Activated CD8-positive, alpha-beta T cell treated with anti-CD3 and anti-CD28 coated beads, Interleukin-2, amount 10 ng/mL, durations not matched to agents 7 days and 5 days (primary cell): Measurements from ENCODE around the gene SETD2. TPM values are rescaled to one million over a fixed set of nuclear protein-coding genes. Genes with fewer than 3 reads are reported as not detected.
A peak's percentile ranks its signal among the peaks of the same experiment; 100 is the strongest.
"Not testable (repeated sequence)": the region's sequence is repeated elsewhere in the genome, so short reads cannot be mapped to it uniquely, and the experiment has no call there.

Experiments used
- ATAC-seq: fragments of 150-1000 bp; cut with Tn5 transposase; one replicate; pipeline ENCODE4 v1.10.0; 2021; ENCODE audit warnings: moderate library complexity
- CTCF ChIA-PET: fragments of 350-600 bp; sonication (Branson Sonifier 250); formaldehyde crosslinking; loops from one replicate; lab custom pipeline; 2021; ENCODE audit warnings: antibody characterized with exemption; lab: Charles Lee
- POLR2A ChIA-PET: fragments of 350-600 bp; sonication (Branson Sonifier 250); formaldehyde crosslinking; loops from one replicate; lab custom pipeline; 2021; ENCODE audit warnings: antibody characterized with exemption; lab: Charles Lee
- DNase-seq: peaks from one replicate; pipeline ENCODE4 v3.0.0-alpha.2; 2020
- H3K27ac Mint-ChIP-seq: one replicate; pipeline ENCODE4 v1.8.0; 2021; ENCODE audit warnings: mild to moderate bottlenecking, mixed read lengths
- H3K27me3 Mint-ChIP-seq: one replicate; pipeline ENCODE4 v1.8.0; 2021; ENCODE audit warnings: low read depth, mixed read lengths
- H3K36me3 Mint-ChIP-seq: one replicate; pipeline ENCODE4 v1.8.0; 2021; ENCODE audit warnings: low read depth, mixed read lengths
- H3K4me1 Mint-ChIP-seq: one replicate; pipeline ENCODE4 v1.8.0; 2021; ENCODE audit warnings: low read depth, mixed read lengths
- H3K4me3 Mint-ChIP-seq: one replicate; pipeline ENCODE4 v1.8.0; 2021; ENCODE audit warnings: mild to moderate bottlenecking, mixed read lengths
- H3K9me3 Mint-ChIP-seq: one replicate; pipeline ENCODE4 v1.8.0; 2022; ENCODE audit warnings: mixed read lengths; ENCODE audit not compliant: insufficient read depth
- total RNA-seq, 2 experiments: library from RNA; stranded (reverse); gene quantifications; one replicate each; pipeline ENCODE4 v1.2.3, GENCODE V29; 2021

The SETD2 gene, protein sequence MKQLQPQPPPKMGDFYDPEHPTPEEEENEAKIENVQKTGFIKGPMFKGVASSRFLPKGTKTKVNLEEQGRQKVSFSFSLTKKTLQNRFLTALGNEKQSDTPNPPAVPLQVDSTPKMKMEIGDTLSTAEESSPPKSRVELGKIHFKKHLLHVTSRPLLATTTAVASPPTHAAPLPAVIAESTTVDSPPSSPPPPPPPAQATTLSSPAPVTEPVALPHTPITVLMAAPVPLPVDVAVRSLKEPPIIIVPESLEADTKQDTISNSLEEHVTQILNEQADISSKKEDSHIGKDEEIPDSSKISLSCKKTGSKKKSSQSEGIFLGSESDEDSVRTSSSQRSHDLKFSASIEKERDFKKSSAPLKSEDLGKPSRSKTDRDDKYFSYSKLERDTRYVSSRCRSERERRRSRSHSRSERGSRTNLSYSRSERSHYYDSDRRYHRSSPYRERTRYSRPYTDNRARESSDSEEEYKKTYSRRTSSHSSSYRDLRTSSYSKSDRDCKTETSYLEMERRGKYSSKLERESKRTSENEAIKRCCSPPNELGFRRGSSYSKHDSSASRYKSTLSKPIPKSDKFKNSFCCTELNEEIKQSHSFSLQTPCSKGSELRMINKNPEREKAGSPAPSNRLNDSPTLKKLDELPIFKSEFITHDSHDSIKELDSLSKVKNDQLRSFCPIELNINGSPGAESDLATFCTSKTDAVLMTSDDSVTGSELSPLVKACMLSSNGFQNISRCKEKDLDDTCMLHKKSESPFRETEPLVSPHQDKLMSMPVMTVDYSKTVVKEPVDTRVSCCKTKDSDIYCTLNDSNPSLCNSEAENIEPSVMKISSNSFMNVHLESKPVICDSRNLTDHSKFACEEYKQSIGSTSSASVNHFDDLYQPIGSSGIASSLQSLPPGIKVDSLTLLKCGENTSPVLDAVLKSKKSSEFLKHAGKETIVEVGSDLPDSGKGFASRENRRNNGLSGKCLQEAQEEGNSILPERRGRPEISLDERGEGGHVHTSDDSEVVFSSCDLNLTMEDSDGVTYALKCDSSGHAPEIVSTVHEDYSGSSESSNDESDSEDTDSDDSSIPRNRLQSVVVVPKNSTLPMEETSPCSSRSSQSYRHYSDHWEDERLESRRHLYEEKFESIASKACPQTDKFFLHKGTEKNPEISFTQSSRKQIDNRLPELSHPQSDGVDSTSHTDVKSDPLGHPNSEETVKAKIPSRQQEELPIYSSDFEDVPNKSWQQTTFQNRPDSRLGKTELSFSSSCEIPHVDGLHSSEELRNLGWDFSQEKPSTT (N-terminal part only)
- total RNA-seq: 10 to 100 TPM; 43.1 to 48.1 TPM

GRCh38 chr3:47164007-47164881 lies at the start of gene SETD2:
TSS of gene SETD2 (minus strand) at chr3:47164113. CDS start at chr3:47163924, 189 bp downstream.
- POLR2A ChIA-PET: interaction anchor here (0.6 to 1.6 kb wide), 12 partner anchors 11 to 248 kb away, joined by 3 to 5 read pairs (median 3); partner anchors contain the start of gene CCDC12
- peaks cover 14% of the 10 kb centered on the region for H3K36me3 Mint-ChIP-seq
- H3K9me3 Mint-ChIP-seq: no peaks in the 10 kb centered on the region
- CTCF ChIA-PET: interaction anchor here (0.6 to 2.3 kb wide), 17 partner anchors 11 to 257 kb away, joined by 3 to 20 read pairs (median 4); partner anchors contain the start of genes KIF9, KLHL18 and PTPN23
- H3K27me3 Mint-ChIP-seq: no peaks in the 10 kb centered on the region
- H3K4me3 Mint-ChIP-seq: peak within 1 kb of the TSS; percentile 87
- peak; percentile 90 for ATAC-seq
- peak within 1 kb of the TSS; percentile 97 for H3K27ac Mint-ChIP-seq
- H3K4me1 Mint-ChIP-seq: peaks cover 43% of the 10 kb centered on the region
- peak; percentile 91 for DNase-seq

GRCh38 chr3:47210863-47211405 lies 47.0 kb upstream of the SETD2 start:
- DNase-seq (no peak), ATAC-seq (no peak)
- Mint-ChIP-seq H3K27me3 (no peaks in the 10 kb centered on the region), H3K9me3 (no peaks in the 10 kb centered on the region), H3K4me3 (no peak overlapping the region), H3K27ac (no peak overlapping the region), H3K36me3 (no peaks in the 10 kb centered on the region), H3K4me1 (no peaks in the 10 kb centered on the region)
- ChIA-PET CTCF (no interaction called here), POLR2A (interaction anchor here (0.6 kb wide), 1 partner anchor 9 kb away, joined by 3 read pairs; no protein-coding TSS in a partner anchor)

DNA sequence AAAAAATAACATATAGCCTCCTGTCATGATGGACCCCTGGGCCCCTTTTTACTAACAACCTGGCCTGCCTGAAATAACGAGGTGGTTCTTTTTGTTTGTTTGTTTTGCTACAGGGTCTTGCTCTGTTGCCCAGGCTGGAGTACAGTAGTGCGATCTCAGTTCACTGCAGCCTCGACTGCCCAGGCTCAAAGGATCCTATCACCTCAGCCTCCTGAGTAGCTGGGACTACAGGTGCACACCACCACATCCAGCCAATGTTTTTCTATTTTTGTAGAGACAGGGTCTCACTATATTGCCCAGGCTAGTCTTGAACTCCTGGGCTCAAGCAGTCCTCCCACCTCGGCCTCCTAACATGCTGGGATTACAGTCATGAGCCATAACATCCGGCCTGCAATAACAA lies 42.1 kb upstream of the SETD2 start:
- ATAC-seq, POLR2A ChIA-PET, H3K36me3 Mint-ChIP-seq, H3K4me1 Mint-ChIP-seq, DNase-seq, H3K27ac Mint-ChIP-seq, H3K27me3 Mint-ChIP-seq, CTCF ChIA-PET, H3K4me3 Mint-ChIP-seq, H3K9me3 Mint-ChIP-seq: not testable (repeated sequence)

DNA sequence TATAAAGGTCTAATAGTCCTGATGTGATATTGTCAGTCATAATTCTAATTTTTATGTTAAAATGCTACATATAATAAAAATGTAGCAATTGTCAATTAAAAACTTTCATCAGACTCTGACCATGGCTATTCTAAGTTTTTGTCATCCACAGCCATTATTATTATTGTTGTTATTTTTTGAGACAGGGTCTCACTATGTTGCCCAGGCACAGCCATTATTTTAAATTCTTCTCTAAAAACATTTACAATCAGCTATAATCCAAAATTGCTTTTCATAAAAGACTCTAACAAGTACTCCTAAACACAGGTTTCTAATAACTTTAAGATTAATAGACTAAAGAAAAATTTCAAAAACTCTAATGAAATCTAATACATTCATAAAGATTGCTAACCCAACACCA lies 41.0 kb upstream of the SETD2 start:
- H3K36me3 Mint-ChIP-seq: no peaks in the 10 kb centered on the region
- no peak overlapping the region for H3K4me3 Mint-ChIP-seq
- H3K4me1 Mint-ChIP-seq: no peaks in the 10 kb centered on the region
- no peaks in the 10 kb centered on the region for H3K9me3 Mint-ChIP-seq
- POLR2A ChIA-PET: no interaction called here
- CTCF ChIA-PET: no interaction called here
- no peak for DNase-seq
- ATAC-seq: no peak
- no peak overlapping the region for H3K27ac Mint-ChIP-seq
- H3K27me3 Mint-ChIP-seq: no peaks in the 10 kb centered on the region

DNA sequence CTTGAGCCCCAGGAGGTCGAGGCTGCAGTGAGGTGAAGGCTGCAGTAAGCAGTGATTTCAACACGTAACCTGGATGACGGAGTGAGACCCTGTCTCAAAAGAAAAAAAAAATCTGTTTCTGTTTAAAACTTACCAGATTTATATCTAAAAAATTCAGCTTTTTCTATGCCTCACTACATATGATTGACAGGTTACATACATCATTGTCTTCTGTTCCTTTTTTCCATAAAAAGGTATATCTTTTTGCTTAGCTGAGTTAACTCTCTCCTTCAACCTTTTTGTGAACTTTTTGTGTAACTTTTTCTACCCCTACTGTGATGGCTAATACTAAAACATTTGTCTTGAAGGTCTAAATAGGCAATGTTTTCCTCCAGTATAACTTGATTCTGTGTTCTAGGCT lies 38.6 kb upstream of the SETD2 start:
- ATAC-seq (no peak), DNase-seq (no peak)
- no peaks in the 10 kb centered on the region for H3K9me3 Mint-ChIP-seq
- no peaks in the 10 kb centered on the region for H3K27me3 Mint-ChIP-seq
- no peaks in the 10 kb centered on the region for H3K36me3 Mint-ChIP-seq
- POLR2A ChIA-PET: no interaction called here
- no peaks in the 10 kb centered on the region for H3K4me1 Mint-ChIP-seq
- no peak overlapping the region for H3K4me3 Mint-ChIP-seq
- CTCF ChIA-PET: no interaction called here
- no peak overlapping the region for H3K27ac Mint-ChIP-seq

DNA sequence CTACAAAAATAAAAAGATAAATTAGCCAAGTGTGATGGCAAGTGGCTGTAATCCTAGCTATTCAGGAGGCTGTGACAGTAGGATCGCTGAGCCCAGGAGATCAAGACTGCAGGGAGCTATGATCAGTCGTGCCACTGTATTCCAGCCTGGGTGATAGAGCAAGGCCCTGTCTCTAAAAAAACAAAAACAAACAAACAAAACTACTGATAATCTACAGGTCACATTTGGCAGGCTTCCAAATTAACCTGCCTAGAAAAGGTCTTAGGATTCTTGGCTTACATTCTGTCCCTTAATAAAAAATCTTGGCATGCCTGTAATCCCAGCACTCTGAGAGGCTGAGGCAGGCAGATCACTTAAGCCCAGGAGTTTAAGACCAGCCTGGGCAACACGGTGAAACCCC lies 33.4 kb upstream of the SETD2 start:
- Mint-ChIP-seq H3K27ac (no peak overlapping the region), H3K9me3 (no peaks in the 10 kb centered on the region), H3K36me3 (no peaks in the 10 kb centered on the region), H3K27me3 (no peaks in the 10 kb centered on the region), H3K4me1 (no peaks in the 10 kb centered on the region), H3K4me3 (no peak overlapping the region)
- ATAC-seq (no peak), DNase-seq (no peak)
- ChIA-PET CTCF (no interaction called here), POLR2A (no interaction called here)

- no peaks in the 10 kb centered on the region for H3K4me1 Mint-ChIP-seq
- CTCF ChIA-PET: no interaction called here
- no peaks in the 10 kb centered on the region for H3K36me3 Mint-ChIP-seq
- no peak overlapping the region for H3K4me3 Mint-ChIP-seq
- no peaks in the 10 kb centered on the region for H3K27me3 Mint-ChIP-seq
- no peak overlapping the region for H3K27ac Mint-ChIP-seq
- DNase-seq: no peak
- ATAC-seq: no peak
- H3K9me3 Mint-ChIP-seq: no peaks in the 10 kb centered on the region
- POLR2A ChIA-PET: interaction anchor here (0.9 kb wide), 1 partner anchor 342 kb away, joined by 3 read pairs; no protein-coding TSS in a partner anchor
These were observed 31.1 kb upstream of the SETD2 start for GRCh38 chr3:47194994-47195393.

- no peak overlapping the region for H3K4me3 Mint-ChIP-seq
- POLR2A ChIA-PET: interaction anchor here (0.6 to 0.9 kb wide), 2 partner anchors 37 to 341 kb away, joined by 3 read pairs; no protein-coding TSS in a partner anchor
These were observed 30.3 kb upstream of the SETD2 start for GRCh38 chr3:47193871-47194859.

GRCh38 chr3:47186285-47186684 lies 22.4 kb upstream of the SETD2 start:
- DNase-seq (no peak), ATAC-seq (no peak)
- H3K4me3 Mint-ChIP-seq: no peak overlapping the region
- H3K9me3 Mint-ChIP-seq: no peaks in the 10 kb centered on the region
- H3K36me3 Mint-ChIP-seq: peaks cover 2% of the 10 kb centered on the region
- H3K27me3 Mint-ChIP-seq: no peaks in the 10 kb centered on the region
- CTCF ChIA-PET: no interaction called here
- H3K4me1 Mint-ChIP-seq: no peaks in the 10 kb centered on the region
- H3K27ac Mint-ChIP-seq: no peak overlapping the region
- POLR2A ChIA-PET: no interaction called here

More at GRCh38 chr3:47193871-47194859, 30.3 kb upstream of the SETD2 start:
- Mint-ChIP-seq H3K27ac (no peak overlapping the region), H3K9me3 (no peaks in the 10 kb centered on the region), H3K4me1 (no peaks in the 10 kb centered on the region), H3K36me3 (no peaks in the 10 kb centered on the region), H3K27me3 (no peaks in the 10 kb centered on the region)
- DNase-seq (no peak), ATAC-seq (no peak)
- CTCF ChIA-PET: no interaction called here

DNA sequence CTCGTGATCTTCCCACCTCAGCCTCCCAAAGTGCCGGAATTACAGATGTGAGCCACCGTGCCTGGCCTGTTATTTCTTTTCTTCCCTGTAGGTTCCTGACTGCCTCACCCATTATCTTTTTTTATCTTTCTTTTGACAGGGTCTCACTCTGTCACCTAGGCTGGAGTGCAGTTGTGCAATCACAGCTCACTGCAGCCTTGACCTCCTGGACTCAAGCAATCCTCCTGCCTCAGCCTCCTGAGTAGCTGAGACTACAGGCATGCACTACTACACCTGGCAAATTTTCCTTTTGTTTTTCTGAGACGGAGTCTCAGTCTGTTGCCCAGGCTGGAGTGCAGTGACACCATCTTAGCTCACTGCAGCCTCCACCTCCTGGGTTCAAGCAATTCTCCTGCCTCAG lies 17.8 kb upstream of the SETD2 start:
- CTCF ChIA-PET, H3K27ac Mint-ChIP-seq, H3K36me3 Mint-ChIP-seq, H3K9me3 Mint-ChIP-seq, ATAC-seq, DNase-seq, H3K4me3 Mint-ChIP-seq, H3K27me3 Mint-ChIP-seq, H3K4me1 Mint-ChIP-seq, POLR2A ChIA-PET: not testable (repeated sequence)
